Measurements from ENCODE around the gene NAP1L5.

DNA sequence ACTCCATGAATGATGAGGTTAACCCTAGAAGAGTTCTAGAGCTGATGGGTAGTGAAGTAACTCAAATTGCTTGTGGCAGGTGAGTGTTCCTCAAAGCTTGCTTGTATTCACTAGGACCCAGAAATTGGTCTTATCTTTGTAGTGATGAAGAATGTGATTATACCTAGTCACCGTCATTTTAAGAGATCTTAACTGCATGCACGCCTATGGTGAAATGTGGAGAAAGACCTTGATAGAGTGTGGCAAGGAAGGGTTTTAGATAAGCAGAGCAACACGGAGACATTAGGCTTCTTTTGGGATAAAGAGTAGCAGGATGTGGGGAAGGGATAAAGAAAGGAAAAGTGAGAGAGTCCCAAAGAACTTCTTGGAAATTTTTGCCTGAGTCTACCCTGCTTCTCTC is 42.4 kb downstream of the NAP1L5 start:
- TF ChIP-seq, protein P1, sequence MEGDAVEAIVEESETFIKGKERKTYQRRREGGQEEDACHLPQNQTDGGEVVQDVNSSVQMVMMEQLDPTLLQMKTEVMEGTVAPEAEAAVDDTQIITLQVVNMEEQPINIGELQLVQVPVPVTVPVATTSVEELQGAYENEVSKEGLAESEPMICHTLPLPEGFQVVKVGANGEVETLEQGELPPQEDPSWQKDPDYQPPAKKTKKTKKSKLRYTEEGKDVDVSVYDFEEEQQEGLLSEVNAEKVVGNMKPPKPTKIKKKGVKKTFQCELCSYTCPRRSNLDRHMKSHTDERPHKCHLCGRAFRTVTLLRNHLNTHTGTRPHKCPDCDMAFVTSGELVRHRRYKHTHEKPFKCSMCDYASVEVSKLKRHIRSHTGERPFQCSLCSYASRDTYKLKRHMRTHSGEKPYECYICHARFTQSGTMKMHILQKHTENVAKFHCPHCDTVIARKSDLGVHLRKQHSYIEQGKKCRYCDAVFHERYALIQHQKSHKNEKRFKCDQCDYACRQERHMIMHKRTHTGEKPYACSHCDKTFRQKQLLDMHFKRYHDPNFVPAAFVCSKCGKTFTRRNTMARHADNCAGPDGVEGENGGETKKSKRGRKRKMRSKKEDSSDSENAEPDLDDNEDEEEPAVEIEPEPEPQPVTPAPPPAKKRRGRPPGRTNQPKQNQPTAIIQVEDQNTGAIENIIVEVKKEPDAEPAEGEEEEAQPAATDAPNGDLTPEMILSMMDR (IDR thresholded peaks at IDR 0.05; ENCODE audit: insufficient read depth, low read depth, low read length), result no peak
- no peak for TF ChIP-seq EZH2 (IDR thresholded peaks at IDR 0.05; ENCODE audit: insufficient read depth, low read length)

Data from astrocyte (in vitro differentiated cells and primary cell).